DMS53 (cell line): ENCODE results near the gene RIPK4.

Source experiments
- DNase-seq: peaks from one replicate; lab custom pipeline; 2025; lab: John Stamatoyannopoulos, UW

RIPK4 gene

GRCh38 chr21:41753006-41753898 is 13.6 kb downstream of the RIPK4 start:
- DNase-seq = no peak

GRCh38 chr21:41752231-41752681 is 14.6 kb downstream of the RIPK4 start:
- DNase-seq = peak; percentile 51

- DNase-seq = peak; percentile 77
Observed at GRCh38 chr21:41751611-41752011, 15.2 kb downstream of the RIPK4 start.

- DNase-seq = no peak
Observed at GRCh38 chr21:41750532-41751151, 16.2 kb downstream of the RIPK4 start.

GRCh38 chr21:41750051-41750450 is 16.8 kb downstream of the RIPK4 start:
- no peak for DNase-seq

GRCh38 chr21:41749286-41749685 is 17.6 kb downstream of the RIPK4 start:
- no peak for DNase-seq

- no peak for DNase-seq
Observed at GRCh38 chr21:41747943-41748738, 18.7 kb downstream of the RIPK4 start.

- no peak for DNase-seq
Observed at GRCh38 chr21:41746744-41747006, 20.2 kb downstream of the RIPK4 start.

- DNase-seq = peak; percentile 10
Observed at GRCh38 chr21:41745971-41746743, 20.7 kb downstream of the RIPK4 start.

- DNase-seq = no peak
Observed at GRCh38 chr21:41745026-41745820, 21.6 kb downstream of the RIPK4 start.

- DNase-seq = no peak
Observed at GRCh38 chr21:41744028-41744930, 22.6 kb downstream of the RIPK4 start.

- no peak for DNase-seq
Observed at GRCh38 chr21:41743321-41744027, 23.4 kb downstream of the RIPK4 start.

GRCh38 chr21:41742073-41742875 is 24.6 kb downstream of the RIPK4 start:
- DNase-seq = no peak

- DNase-seq = no peak
Observed at GRCh38 chr21:41741253-41742072, 25.4 kb downstream of the RIPK4 start.

- DNase-seq = no peak
Observed at GRCh38 chr21:41740604-41741252, 26.1 kb downstream of the RIPK4 start.

- no peak for DNase-seq
Observed at GRCh38 chr21:41739936-41740335, 26.9 kb downstream of the RIPK4 start.

GRCh38 chr21:41739011-41739410 is 27.8 kb downstream of the RIPK4 start:
- no peak for DNase-seq
